Neural cell (in vitro differentiated cells): ENCODE measurements around the gene CRNKL1.

ENCODE experiments used
- EZH2 ChIP-seq: fragments of 200-600, 300-800 bp; shearing (Covaris generic), sonication (generic); IDR thresholded peaks from 2 replicates; pipeline ENCODE4 v1.6.1; 2014; ENCODE audit warnings: antibody characterized with exemption, low read length, borderline replicate concordance, mild to moderate bottlenecking; ENCODE audit not compliant: insufficient read depth, poor library complexity, severe bottlenecking
- POLR2AphosphoS5 ChIP-seq: IDR thresholded peaks from 2 replicates; pipeline ENCODE4 v1.6.1; 2012
- REST ChIP-seq: IDR thresholded peaks from 2 replicates; pipeline ENCODE4 v1.6.1; 2012; ENCODE audit warnings: borderline replicate concordance
- TF ChIP-seq, protein P1 (sequence below): fragments of 450-650 bp; IDR thresholded peaks from 2 replicates; pipeline ENCODE4 v1.5.1; 2014; ENCODE audit warnings: antibody characterized with exemption, mild to moderate bottlenecking, moderate library complexity; ENCODE audit not compliant: poor library complexity, severe bottlenecking

GRCh38 chr20:20089939-20090338, 37.7 kb upstream of the CRNKL1 start:
- TF ChIP-seq, protein P1, sequence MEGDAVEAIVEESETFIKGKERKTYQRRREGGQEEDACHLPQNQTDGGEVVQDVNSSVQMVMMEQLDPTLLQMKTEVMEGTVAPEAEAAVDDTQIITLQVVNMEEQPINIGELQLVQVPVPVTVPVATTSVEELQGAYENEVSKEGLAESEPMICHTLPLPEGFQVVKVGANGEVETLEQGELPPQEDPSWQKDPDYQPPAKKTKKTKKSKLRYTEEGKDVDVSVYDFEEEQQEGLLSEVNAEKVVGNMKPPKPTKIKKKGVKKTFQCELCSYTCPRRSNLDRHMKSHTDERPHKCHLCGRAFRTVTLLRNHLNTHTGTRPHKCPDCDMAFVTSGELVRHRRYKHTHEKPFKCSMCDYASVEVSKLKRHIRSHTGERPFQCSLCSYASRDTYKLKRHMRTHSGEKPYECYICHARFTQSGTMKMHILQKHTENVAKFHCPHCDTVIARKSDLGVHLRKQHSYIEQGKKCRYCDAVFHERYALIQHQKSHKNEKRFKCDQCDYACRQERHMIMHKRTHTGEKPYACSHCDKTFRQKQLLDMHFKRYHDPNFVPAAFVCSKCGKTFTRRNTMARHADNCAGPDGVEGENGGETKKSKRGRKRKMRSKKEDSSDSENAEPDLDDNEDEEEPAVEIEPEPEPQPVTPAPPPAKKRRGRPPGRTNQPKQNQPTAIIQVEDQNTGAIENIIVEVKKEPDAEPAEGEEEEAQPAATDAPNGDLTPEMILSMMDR = no peak
- TF ChIP-seq REST (no peak), EZH2 (no peak), POLR2AphosphoS5 (no peak)
